Islet precursor cell (in vitro differentiated cells): ENCODE results near the gene TARS1.

ENCODE experiments used
- DNase-seq: peaks from one replicate; pipeline ENCODE4 v3.0.0-alpha.2; 2018

The TARS1 gene

DNA sequence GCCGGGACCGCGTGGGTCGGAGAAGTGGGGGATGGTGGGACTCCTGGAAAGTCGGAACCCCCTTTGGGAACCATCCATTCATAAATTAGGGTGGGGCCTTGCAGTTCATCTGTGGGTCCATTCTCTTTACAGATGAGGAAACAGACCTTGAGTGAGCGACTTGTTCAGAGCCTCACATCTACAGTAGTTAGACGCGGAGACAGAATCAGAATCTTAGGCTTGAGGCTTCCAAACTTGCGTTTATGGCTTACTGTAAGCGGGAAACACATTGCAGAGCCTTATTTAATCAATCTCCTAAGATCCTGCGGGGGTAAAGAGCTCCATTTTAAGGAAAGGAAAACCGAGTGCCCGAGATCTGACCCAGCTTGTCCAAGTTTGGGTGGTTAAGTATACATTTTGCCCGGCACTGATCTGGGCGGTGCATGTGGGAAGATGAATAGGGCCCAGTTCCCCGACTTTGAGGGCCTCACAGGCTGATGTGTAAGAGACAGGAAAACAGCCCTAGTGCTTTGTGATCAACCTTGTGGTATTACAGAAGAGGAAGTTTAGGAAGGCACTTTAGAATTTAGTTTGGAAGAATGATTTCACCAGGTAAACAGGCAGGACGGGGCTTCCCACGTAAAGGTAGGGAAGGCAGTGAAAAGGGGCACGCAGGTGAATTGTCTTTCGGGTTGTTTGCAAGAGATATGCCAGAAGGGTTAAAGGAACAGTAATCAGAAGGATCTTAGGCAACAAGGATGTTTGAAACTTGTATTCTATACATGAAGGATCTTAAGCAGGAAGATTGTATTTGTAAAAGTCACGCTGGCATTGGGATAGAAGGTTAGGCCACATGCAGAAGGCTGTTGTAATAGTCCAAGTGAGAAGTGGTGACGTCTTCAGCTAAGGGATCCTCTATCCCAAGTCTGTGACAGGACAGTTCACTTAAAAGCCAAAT is 744 bp downstream of the TARS1 start:
- DNase-seq, result no peak

DNA sequence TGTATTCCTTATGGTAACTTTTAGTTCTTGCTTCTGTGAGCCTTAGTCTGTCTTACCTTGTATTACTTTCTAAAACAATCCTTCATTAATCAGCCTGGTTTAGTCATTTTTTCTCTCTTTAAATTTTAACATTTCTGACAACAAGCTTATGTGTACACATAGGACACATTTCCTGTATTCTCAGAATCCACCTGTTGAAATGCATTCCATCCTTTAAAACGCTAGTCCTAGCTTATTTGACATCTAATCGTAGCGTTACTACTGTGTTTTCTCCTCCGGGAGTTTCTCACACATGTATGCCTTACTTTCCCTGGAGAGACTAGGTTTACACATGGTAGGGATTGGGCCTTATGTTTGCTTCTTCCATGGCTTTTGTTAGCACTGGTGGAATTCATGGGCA is 3.8 kb downstream of the TARS1 start:
- DNase-seq, result no peak

DNA sequence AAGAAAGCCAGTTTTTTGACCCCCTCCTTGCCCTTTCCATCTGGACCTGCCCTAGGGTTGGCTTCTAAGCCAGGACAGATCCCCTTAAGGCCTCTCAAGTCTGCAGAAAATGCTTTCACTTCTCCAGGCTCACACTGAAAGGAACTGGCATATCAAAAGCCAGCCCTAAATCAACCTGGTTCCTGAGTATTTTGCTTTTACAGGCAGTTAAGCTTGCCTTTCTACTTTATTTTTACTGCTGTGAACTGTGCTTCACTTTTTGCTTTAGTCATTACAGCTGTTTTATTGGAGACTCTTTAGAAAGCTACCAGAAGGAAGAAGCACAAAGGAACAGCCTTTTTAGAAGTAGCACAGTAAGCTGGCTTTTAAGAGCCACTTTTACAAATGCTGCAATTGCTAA is 5.0 kb downstream of the TARS1 start:
- no peak for DNase-seq

DNA sequence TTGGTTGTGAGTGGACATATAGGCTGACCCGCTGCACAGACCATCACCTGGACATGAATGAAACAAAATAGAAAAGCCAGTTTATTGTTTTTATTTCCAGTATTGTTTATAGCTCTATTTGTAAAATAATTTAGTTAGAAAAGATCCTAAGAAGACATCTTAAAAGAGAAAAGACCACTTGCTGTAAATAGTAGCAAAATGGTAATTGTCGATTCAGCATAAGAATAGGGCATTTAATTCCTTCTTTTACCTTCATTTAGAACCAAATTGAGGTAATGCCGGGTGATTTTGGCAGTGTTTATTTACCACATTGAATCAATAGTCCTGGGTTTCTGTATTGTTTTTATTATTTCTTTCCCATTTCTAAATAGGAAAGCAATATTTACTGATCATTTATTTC is 7.4 kb downstream of the TARS1 start:
- no peak for DNase-seq

DNA sequence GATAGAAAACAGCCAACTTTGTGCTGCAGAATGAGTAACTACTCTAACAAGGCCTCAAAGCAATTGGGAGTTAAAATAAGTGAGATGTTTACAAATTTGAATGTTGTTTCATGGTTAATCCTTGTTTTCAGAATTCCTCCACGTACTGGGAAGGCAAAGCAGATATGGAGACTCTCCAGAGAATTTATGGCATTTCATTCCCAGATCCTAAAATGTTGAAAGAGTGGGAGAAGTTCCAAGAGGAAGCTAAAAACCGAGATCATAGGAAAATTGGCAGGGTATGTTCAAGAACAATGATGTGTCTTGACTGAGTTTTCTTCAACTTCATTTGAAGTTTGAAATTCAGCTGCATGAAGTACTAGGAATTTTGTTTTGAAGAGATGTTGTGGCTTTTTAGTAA is 16.4 kb downstream of the TARS1 start:
- no peak for DNase-seq

DNA sequence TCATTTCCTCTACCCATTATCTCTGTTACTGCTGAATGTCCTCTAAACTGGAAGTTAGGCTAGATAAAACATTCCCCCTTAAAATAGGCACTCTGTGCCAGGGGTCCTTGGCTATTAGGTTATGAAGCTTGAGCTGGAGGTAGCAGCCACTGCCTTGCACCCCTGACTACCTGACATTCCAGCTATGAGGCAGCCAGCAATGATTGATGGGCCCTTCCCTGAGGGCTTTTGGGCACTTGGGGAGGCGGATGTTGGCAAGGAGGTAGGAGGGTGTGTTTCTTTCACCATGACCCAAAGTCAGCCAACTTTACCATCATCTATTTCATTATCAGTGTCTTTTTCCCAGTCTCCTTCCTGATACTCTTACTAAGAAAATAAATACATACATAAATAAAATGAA is 17.1 kb downstream of the TARS1 start:
- no peak for DNase-seq

DNA sequence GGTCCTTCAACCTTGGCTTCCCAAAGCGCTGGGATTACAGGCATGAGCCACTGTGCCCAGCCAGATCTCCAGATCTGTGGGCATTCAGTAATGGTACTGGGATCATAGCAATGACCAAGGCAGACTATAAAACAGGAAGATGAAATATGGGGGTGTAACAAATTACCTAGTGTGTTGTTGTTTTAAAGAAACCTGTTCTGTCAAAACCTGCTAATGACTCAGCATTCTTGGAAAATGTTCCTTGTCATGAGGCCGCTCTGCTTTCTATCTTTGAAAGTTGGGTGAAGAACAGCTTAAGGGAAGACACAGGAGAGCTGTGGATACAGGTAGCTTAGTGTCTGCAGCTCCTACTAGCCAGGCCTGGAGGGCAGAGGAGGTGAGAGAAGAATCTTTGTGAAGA is 19.4 kb downstream of the TARS1 start:
- no peak for DNase-seq

DNA sequence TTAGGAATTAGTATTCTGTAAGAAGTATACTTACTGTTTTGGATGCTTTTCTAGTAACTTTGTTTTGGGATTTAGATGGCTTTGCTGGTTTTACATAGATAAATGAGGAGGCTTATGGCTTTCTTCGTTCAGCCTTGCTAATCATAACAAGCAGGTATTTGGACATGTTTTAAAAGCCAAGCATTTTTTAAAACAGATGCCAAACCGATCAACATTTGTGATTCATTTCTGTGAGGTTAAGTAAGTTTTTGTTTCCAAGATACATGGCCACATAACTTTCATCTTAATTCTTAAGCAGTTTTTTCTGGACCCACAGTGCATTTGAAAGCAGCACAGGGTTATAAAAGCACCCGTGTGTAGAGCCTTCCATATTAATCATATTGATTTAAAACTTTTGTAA is 21.7 kb downstream of the TARS1 start:
- DNase-seq, result no peak

DNA sequence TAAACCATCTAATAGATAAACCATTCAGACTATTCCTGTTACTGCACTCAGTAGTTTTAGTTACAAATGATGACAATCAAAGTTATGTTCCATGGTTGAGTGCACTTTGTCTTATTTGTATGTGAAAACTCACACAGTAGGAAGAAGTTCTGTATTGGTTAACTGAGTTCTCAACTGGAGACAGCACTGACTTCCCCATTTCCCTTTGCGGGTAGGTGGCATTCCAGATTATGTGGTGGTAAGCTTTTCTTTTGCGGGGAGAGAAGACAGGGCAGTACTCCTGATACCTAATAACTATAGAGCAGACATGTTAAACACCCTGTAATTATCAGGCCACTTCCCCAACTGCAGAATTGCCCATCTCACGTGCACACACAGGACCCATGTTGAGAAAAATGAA is 24.4 kb downstream of the TARS1 start:
- no peak for DNase-seq

DNA sequence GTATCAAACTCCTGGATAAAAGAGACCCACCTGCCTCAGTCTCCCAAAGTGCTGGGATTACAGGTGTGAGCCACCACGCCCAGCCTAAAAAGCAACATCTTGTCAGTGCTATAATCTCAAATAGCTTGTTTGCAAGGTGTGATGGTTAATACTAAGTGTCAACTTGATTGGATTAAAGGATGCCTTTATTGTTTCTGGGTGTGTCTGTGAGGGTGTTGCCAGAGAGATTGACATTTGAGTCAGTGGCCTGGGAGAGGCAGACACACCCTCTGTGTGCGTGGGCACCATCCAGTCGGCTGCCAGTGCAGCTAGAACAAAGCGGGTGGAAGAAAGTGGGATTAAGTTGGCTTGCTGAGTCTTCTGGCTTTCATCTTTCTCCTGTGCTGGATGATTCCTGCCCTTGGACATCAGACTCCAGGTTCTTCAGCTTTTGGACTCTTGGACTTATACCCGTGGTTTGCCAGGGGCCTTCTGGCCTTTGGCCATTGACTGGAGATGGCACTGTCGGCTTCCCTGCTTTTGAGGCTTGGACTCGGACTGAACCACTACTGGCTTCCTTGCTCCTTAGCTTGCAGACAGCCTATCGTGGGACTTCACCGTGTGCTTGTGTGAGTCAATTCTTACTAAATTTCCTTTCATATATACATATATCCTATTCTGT is 28.1 kb downstream of the TARS1 start:
- DNase-seq, result no peak

DNA sequence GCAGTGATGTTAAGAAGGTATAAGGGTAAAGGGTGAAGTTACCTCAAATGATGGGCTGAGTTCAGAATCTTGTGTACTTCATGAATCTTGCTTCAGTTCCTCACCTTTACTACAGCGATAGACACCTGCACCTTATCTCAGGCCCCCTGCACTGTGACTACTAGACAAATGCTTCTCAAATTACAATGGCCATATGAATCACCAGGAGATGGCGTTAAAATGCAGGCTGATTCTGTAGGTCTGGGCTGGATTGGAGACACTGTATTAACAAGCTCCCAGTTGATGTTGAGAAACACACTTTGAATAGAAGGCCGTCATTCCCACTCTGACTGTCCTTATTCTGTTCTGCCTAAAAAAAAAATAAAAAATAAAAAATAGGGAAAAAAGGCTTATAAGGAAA is 29.8 kb downstream of the TARS1 start:
- no peak for DNase-seq

DNA sequence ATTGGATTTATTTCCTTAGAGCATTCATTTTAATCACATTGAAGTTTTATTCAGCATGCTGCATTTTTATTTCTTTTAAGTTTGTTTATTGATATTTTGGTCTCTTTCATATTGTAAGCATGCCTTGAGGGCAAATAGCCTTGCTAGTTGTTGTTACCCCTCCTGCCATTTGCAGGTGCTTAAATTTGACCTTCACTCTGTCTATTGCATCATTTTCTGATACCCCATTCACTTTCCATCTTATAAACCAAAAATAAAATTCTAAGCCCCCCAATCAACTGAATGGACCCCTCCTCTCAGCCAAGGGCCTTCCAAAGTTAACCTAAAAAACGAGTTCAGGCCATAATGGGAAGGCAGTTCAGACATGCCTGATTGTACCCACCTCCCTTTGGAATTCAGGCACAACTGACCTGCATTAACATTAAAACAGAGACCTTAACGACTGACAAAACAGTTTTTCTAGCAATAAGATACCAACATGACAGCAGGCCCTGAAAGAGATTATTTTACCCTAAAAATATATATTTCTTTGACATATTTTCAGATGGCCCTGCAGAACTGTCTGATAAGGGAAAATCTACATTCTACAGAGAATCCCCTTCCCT is 32.1 kb downstream of the TARS1 start:
- no peak for DNase-seq

DNA sequence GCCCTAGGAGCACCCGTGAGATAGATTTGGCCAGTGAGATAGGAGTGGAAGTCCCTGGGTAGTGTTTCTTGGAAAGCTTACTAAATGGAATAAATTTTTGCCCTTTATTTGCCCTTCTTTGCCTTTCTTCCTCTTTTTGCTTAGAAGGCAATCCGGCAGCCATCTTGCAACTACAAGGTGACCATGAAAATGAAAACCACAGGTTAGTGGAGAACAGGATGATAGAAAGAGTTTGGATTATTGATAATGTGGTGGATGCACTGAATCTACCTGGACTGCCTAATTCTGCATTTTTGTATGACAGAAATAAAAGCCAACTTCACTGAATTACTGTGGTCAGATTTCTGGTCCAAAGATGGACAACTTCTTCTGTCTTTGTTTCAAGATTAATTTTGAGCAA is 33.2 kb downstream of the TARS1 start:
- DNase-seq, result no peak

DNA sequence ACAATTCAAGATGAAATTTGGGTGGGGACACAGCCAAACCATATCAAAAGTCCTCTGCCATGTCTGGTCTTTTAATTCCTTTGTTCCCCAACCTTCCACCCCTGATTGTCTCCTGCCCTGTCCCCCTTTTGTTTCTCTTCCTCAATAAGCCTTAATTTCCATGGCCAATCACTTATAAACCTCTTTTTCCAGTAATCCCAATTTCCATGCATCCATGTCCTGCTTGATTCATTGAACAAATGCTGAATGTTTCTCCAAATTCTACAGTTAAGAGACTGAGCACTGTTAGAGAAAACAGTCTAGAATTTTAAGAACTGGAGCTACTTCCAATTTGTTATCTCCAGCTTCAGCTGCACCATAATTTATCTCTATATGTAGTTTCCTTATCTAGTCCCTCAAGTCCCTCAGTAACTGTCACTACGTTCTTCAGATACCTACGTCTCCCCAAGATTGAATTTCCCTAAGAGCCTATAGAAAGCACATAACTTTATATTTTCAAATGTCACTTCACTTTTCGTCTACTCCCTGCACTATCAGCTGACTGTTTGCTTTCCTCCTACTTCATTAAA is 34.2 kb downstream of the TARS1 start:
- DNase-seq, result no peak

DNA sequence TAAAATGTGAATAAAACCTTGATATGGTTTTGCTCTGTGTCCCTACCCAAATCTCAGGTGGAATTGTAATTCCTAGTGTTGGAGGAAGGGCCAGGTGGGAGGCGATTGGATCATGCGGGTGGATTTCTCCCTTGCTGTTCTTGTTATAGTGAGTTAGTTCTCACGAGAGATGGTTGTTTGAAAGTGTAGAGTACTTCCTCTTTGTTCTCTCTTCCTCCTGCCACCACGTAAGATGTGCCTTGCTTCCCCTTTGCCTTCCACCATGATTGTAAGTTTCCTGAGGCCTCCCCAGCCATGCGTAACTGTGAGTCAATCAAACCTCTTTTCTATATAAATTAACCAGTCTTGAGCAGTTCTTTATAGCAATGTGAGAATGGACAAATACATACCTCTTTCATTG is 34.9 kb downstream of the TARS1 start:
- no peak for DNase-seq

DNA sequence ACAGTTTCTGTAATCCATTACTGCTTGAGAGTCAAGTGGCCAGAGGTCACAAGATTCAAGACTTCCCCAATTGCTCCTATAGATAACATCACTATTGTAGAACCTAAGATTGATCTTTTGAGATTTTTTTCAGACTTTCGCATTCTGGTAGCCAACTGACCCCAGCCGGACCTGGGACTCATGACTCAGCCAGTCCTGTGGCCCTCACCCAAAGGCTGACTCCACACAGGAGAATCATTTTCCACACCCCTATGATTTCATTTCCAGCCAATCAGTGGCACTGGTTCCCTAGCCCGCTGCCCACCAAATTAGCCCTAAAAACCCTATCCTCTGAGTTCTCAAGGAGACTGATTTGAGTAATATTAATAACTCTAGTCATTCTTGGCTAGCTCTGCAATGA is 36.2 kb downstream of the TARS1 start:
- DNase-seq, result no peak

DNA sequence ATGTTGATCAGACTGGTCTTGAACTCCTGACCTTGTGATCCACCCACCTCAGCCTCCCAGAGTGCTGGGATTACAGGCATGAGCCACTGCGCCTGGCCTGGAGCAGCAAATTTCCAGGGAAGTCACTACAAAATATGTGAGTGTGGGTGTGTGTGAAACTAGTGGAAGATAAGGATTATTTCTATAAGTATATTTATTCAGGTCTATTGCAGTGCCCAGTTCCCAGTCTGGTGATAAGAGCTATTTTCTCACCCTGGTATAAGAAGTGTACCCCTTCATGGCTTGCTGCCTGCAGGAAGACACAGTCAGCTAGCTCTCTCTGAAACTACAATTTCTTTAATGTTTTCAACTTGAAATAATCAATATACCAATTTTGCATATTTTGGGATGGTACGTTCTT is 37.1 kb downstream of the TARS1 start:
- DNase-seq, result no peak

DNA sequence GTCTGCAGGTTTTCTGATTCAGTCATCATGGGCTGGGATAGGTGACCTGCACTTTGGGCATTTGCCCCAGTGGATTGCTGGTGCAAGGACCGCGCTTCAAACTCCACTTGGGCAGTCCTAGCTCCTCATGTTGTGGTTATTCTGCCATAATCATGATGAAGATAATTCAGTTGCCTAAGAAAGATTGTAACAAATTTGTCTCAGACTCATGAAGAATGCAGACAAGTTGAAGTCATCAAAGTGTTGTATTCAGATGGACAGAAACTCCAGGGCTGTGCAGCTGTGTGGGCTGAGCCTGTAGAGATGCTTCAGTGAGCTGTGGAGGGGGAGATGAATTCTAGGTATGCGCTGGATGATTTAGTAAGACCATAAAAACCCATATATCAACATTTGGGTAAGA is 38.5 kb downstream of the TARS1 start:
- DNase-seq, result no peak

DNA sequence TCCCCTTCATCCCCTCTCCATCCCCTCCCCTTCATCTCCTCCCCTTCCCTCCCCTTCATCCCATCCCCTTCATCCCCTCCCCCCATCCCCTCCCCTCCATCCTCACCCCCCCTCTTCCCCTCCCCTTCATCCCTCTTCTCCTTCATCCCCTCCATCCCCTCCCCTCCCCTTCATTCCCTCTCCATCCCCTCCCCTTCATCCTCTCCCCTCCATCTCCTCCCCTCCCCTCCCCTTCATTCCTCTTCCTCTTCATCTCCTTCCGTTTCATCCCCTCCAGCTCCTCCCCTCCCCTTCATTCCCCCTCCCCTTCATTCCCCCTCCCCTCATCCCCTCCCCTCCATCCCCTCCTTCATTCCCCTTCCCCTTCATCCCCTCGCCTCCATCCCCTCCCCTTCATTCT is 40.1 kb downstream of the TARS1 start:
- no peak for DNase-seq

DNA sequence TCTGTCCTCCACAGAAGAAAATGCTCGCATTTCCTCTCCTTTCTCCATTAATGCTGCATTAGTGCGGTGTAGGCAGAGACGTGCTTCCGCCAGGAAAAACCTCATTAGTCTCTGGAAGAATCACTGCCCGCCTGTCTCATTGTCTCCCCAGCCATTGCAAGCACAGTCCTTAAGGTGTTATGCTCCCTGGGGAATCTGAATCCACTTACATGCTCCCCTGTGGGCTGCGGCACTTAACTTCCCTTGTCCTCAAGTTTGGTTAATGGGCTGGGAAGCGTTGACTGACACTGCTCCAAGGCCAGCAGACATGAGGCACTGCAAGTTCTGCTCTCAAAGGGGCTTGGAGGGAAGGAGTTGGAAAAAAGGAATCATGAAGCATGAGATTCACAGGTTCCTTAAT is 41.6 kb downstream of the TARS1 start:
- no peak for DNase-seq

DNA sequence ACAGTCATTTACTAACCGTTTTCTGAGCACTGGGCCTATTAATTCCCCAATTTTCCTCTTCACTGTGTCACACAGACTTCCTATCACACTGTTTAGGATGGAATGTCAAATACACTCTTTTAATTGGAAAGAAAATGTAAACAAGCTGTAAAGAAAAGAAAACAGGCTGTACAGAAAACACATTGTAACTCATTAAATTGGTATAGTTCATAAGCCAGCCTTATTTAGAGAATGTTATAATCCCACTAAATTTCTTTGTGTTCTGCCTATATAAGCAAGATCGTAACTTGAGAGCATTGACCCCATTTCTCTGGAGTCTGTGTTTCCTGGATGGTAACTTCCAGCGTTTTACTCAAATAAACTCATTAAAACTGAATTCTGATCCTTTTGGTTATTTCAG is 46.5 kb downstream of the TARS1 start:
- DNase-seq, result no peak

DNA sequence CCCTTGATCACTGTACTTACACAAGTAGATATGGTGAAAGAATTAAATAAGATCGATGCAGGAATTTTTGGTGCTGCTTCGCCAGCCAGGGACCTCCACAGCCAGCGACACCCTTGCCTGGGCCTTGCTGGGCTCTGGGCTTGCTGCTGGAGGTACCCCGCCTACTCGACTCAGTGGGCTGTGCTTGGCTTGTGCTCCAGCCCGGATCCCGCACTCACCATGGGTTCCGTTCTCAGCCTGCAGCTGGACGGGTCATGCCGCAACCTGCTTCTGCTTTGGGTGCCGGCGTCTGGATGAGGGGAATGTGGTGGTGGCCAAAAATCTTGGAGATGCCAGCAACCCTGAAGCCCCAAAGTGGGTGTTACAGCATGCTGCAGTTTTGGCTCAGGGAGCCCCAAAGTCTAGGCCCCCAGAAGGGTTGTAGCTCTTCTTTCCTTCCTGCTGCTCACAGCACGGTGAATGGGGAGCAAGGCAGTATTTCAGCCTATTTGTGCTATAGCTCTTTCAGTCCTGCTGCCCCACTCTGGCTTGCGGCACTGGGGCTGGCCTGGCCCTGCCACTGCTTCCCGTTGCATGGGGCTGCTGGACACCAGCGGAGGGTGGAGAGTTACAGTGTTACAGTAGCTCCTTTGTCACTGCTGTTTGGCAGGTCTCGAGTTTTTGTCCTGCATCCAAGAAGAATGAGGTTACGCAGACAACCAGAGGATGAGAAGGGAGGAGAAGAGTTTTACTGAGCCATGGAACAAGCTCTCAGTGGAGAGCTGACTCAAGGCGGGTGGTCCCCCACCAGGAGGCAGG is 48.0 kb downstream of the TARS1 start:
- peak; percentile 58 for DNase-seq

DNA sequence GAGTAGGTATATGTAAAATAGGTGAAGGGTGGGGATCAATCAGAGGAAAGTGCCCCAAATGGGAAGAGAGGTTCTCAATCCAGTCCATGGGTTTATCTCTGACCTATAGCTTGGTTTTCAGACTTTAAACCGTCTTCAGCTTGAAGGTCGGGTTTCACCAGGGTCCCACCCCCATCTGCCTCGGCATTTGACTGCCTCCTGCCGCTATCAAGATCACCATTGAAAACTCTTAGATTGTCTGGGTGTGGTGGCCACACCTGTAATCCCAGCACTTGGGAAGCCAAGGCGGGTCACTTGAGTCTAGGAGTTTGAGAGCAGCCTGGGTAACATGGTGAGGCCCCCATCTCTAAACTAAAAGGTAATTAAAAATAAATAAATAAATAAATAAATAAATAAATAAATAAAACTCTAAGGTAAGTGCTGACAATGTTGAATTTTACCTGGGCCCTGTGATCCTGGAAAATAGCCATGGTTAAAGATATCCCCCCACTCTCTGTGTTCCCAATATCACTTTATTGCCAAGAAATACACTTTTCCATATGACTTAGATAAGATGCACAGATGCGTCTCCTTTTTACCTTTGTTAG is 48.8 kb downstream of the TARS1 start:
- no peak for DNase-seq
